GM20000 (cell line): ENCODE results near the gene PTP4A2.

Source experiments
- DNase-seq: peaks from one replicate; pipeline ENCODE4 v3.0.0; 2012; ENCODE audit warnings: low spot score
- CTCF ChIP-seq: IDR thresholded peaks from 2 replicates; pipeline ENCODE4 v1.5.1; 2012; ENCODE audit warnings: mild to moderate bottlenecking, control low read depth; ENCODE audit errors: extremely low read depth, missing control alignments

The PTP4A2 gene

GRCh38 chr1:31891280-31891679 lies 46.9 kb downstream of the PTP4A2 start:
- TF ChIP-seq CTCF = no peak
- DNase-seq = peak; percentile 28

GRCh38 chr1:31888291-31888690 lies 49.9 kb downstream of the PTP4A2 start:
- TF ChIP-seq CTCF = no peak
- DNase-seq = no peak

- DNase-seq = no peak
- no peak for TF ChIP-seq CTCF
These were observed 51.3 kb downstream of the PTP4A2 start for GRCh38 chr1:31886866-31887265.

- DNase-seq = no peak
- no peak for TF ChIP-seq CTCF
These were observed 52.3 kb downstream of the PTP4A2 start for GRCh38 chr1:31885851-31886250.

- DNase-seq = no peak
- TF ChIP-seq CTCF = no peak
These were observed 54.7 kb downstream of the PTP4A2 start for GRCh38 chr1:31883357-31883942.

GRCh38 chr1:31881688-31882000 lies 56.5 kb downstream of the PTP4A2 start:
- no peak for DNase-seq

GRCh38 chr1:31880957-31881687 lies 57.0 kb downstream of the PTP4A2 start:
- no peak for TF ChIP-seq CTCF
- peak; percentile 38 for DNase-seq

More at GRCh38 chr1:31881688-31882000, 56.5 kb downstream of the PTP4A2 start:
- no peak for TF ChIP-seq CTCF
